Measurements from ENCODE around the gene GSTT2. TPM values are rescaled to one million over a fixed set of nuclear protein-coding genes. Genes with fewer than 3 reads are reported as not detected.
A peak's percentile ranks its signal among the peaks of the same experiment; 100 is the strongest.
"Not testable (repeated sequence)": the region's sequence is repeated elsewhere in the genome, so short reads cannot be mapped to it uniquely, and the experiment has no call there.

GSTT2 gene
- not detected for total RNA-seq

DNA sequence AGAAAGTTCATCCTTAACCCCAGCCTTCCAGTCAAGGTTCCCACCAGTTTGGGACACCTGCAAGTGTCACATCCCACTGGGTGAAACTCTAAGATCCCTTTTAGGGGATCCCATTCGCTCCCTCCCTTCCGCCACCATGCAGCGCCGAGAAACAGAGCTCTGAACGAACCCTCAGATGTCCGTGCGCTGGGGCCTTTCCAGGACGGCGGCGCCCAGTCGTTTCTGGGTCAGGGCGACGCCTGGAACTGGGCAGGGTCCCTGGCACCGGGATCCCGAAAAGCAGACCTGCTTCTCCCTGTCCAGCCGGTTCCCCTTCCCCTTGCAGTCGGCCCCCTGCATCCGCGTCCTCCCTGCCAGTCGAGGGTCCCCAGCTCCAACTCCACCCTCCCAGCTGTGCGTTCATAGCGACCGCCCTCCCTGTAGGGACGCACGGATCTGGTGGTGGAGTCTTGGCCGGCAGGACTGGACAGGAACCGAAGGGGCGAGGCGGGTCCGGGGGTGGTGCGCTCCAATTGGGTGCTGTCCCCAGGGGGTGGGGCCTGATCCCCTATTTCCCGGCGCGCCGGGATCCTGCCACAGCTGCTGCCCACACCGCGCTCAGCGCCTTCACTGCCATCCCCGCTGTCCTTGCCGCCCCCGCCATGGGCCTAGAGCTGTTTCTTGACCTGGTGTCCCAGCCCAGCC lies at the start of gene GSTT2:
Gene GSTT2, plus strand, starts transcription at position 578 of the 684 bp plus-strand sequence.
- H3K9me3 Mint-ChIP-seq (ENCODE audit: low read depth); H3K36me3 Mint-ChIP-seq; H3K27ac Mint-ChIP-seq; CTCF ChIA-PET; DNase-seq; H3K27me3 Mint-ChIP-seq; H3K4me3 Mint-ChIP-seq; H3K4me1 Mint-ChIP-seq: not testable (repeated sequence)
- ATAC-seq: peak; percentile 47

DNA sequence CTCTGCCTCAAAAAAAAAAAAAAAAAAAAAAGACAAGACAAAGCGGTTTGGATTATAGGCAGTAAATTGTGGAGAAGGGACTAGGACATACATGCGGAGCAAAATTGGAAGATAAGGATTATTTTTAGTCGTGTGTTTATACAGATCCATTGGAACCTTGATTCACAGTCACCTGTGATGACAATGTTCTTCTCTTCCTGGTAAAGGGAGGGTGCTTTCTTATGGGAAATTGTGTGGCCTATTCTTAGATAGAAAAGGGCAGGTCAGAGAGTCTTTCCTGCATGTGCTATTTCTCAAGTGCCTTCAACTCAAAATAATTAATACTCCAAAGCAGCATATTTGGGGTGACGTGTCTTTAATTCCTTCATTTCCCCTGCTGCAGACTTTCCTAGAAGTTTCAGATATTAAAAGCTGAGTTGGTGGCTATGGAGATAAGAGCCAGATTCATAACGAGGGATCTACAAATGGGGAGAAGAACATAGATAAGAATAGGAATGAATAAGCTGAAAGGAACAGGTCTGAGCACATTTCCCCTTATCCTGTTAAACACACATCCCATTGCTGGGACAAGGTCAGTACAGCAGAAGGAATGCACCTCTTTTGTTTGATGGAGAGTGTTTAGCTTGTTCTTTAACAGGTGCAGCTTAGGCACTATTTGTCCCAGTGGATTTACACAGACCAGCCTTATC lies 41.5 kb upstream of the GSTT2 start:
- ATAC-seq (no peak), DNase-seq (no peak)
- Mint-ChIP-seq H3K36me3 (no peaks in the 10 kb centered on the region), H3K27ac (no peak overlapping the region), H3K9me3 (ENCODE audit: low read depth) (no peaks in the 10 kb centered on the region), H3K27me3 (peaks cover 3% of the 10 kb centered on the region), H3K4me3 (no peak overlapping the region), H3K4me1 (no peaks in the 10 kb centered on the region)
- CTCF ChIA-PET: no interaction called here

DNA sequence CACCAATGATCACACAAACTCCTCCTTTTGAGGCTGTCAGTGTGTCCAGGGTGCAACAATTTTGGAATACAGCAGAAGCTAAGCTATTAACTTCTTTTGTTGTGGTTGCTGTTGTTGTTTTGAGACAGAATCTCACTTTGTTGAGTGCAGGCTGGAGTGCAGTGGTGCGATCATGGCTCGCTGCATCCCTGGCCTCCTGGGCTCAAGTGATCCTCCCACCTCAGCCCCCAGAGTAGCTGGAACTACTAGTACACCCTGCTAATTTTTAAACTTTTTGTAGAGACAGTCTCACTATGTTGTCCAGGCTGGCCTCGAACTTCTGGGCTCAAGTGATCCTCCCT lies 40.9 kb upstream of the GSTT2 start:
- Mint-ChIP-seq H3K27ac (no peak overlapping the region), H3K4me1 (no peaks in the 10 kb centered on the region), H3K4me3 (no peak overlapping the region), H3K9me3 (ENCODE audit: low read depth) (no peaks in the 10 kb centered on the region), H3K27me3 (peaks cover 3% of the 10 kb centered on the region), H3K36me3 (no peaks in the 10 kb centered on the region)
- CTCF ChIA-PET: no interaction called here
- no peak for DNase-seq
- no peak for ATAC-seq

DNA sequence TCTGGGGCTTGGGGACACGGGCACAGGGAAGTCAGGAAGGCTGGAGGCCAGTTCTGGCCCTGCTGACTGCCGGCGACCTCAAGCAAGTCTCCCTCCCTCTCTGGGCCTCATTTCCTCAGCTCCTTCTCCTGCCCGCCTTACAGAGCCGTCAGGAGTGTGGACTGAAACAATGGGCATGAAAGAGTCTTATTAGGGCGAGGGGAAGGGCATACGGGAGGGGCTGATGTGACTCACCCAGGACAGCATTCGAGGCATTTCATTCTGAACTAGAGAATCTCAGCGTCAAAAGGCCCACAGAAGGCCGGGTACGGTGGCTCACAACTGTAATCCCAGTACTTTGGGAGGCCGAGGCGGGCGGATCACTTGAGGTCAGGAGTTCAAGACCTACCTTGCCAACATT lies 39.8 kb upstream of the GSTT2 start:
- CTCF ChIA-PET; H3K9me3 Mint-ChIP-seq (ENCODE audit: low read depth); H3K4me1 Mint-ChIP-seq; H3K27ac Mint-ChIP-seq; H3K36me3 Mint-ChIP-seq; DNase-seq; H3K27me3 Mint-ChIP-seq; ATAC-seq; H3K4me3 Mint-ChIP-seq: not testable (repeated sequence)

DNA sequence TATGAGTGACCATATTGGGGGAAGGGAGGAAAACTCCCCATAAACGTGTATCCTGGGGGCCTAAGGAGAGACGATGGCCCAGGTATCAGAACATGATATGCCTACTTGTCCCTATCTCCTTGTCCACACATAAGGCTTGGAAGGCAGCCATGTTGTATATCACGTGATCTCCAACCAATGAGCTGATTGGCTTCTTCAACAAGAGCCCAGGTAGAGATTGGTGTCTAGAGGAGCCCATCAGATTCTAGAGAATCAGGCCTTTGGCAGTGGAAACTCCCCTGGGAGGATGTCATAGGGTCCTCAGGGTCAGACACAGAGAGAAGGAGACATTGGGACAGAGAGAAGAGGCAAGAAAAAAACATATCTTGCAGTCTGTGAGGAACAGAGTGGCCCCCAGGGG lies 32.5 kb upstream of the GSTT2 start:
- H3K4me3 Mint-ChIP-seq; H3K4me1 Mint-ChIP-seq; CTCF ChIA-PET; H3K27ac Mint-ChIP-seq; H3K36me3 Mint-ChIP-seq; H3K27me3 Mint-ChIP-seq; DNase-seq; ATAC-seq; H3K9me3 Mint-ChIP-seq (ENCODE audit: low read depth): not testable (repeated sequence)

DNA sequence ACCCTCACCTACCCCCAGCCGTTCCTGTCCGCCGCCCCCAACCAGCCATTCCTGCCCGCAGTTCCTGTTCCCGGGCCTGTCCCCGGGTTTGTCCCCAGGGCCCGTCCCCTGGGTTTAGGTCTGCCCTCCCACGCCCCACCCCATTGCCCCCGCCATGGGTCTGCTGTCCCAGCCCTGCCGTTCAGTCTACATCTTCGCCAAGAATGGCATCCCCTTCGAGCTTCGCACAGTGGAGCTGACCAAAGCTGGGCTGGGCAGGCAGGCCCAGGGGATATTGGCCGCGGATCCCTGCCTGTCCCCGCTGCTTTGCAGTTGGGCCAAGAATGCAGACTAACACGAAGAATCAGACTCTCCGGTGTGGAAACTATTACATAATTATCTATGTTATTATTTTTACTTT lies 30.2 kb upstream of the GSTT2 start:
- H3K4me1 Mint-ChIP-seq; H3K9me3 Mint-ChIP-seq (ENCODE audit: low read depth); H3K36me3 Mint-ChIP-seq; CTCF ChIA-PET; H3K4me3 Mint-ChIP-seq; H3K27ac Mint-ChIP-seq; H3K27me3 Mint-ChIP-seq; ATAC-seq; DNase-seq: not testable (repeated sequence)

DNA sequence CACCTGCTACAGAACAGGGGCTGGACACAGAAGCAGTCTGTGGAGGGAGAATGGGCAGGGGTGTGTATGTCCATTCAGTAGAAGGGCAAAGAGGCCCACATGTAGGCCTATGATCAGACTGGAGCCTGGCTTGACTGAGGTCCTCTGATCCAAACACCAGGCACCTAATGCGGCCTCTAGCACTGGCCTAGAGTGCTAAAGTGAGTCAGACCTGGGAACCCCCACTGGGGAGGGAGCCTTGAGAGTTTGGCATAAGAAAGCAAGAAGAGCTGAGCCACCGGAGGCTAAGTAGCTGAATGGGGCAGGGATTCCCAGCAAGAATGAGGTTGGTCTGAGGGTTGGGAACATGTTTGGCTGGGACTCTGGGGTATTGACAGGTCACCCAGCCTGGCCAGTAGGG lies 28.6 kb upstream of the GSTT2 start:
- ATAC-seq; H3K27me3 Mint-ChIP-seq; CTCF ChIA-PET; H3K36me3 Mint-ChIP-seq; H3K4me3 Mint-ChIP-seq; DNase-seq; H3K4me1 Mint-ChIP-seq; H3K9me3 Mint-ChIP-seq (ENCODE audit: low read depth); H3K27ac Mint-ChIP-seq: not testable (repeated sequence)

DNA sequence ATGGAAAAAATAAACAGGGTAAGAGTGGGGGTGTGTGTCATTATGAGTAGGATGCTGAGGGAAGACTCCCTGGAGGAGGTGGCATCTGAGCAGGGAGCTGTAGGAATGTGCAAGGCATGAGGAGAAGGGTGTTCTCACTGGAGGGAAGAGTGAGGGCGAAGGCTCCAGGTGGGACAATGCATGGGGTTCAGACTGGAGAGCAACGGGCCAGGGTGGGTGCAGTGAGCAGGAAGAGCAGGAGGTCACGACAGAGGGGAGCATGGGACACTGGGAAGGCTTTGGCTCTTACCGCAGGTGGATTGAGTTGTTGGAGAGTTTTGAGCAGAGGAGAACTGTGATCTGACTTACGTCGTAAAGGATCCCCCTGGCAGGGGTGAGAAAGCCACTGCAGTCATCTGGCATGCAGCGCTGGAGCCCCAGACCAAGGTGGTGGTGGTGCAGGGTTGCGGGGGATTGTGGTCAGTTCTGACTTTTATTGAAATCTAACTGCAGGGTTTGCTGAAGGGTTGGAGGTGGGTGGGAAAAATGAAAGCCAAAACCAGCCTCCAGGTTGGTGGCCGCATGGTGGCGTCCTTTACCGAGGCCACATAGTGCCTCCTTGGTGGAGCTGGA lies 27.0 kb upstream of the GSTT2 start:
- H3K9me3 Mint-ChIP-seq (ENCODE audit: low read depth); H3K4me1 Mint-ChIP-seq; H3K27ac Mint-ChIP-seq; H3K36me3 Mint-ChIP-seq; ATAC-seq; H3K4me3 Mint-ChIP-seq; H3K27me3 Mint-ChIP-seq; DNase-seq; CTCF ChIA-PET: not testable (repeated sequence)

DNA sequence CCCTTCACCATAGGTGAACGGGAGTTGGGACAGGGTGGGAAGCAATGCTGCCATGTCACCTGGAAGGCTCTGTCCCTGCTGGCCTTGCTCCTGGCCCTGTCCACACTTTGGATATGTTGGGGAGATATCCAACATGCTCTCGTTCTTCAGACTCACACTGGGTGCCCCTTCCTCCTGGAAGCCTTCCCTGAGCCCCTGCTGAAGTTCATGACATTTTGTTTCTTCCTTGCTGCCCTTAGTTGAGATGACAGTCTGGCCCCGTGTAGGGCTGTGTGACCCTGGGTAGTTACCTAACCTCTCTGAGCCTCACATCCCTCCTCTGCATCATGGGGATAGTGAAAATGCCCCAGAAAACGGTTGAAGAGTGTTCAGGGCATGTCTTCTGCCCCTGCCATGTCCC lies 26.4 kb upstream of the GSTT2 start:
- CTCF ChIA-PET, ATAC-seq, H3K36me3 Mint-ChIP-seq: not testable (repeated sequence)

DNA sequence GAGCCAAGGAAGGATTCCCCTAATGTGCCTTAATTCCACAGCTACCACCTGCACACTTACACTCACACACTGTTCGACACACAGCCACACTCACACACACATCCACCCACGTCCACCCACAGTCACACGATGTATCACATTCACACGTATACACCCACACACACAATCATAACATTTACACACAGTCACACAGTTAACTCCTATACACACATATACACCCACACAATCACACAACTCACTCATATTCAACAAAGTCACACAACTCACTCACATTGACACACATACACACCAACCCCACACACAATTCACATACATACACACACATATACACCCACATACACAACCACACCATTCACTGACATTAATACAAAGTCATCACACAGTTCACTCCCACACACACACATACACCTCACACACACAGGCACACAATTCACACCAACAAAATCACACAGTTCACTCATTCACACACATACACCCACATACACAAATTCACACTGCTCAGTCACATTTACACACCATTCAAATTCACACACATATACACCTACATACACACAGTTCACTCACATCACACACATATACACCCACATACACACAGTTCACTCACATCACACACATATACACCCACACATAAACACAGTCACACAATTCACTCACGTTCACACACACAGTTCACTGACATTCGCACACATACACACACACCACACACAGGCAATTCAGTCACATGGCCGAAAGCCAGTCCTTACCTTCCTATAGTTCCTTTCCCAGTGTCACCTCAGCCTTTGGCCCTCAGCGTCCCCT lies 25.5 kb upstream of the GSTT2 start:
- ATAC-seq; H3K4me3 Mint-ChIP-seq; H3K27me3 Mint-ChIP-seq; H3K27ac Mint-ChIP-seq; CTCF ChIA-PET; H3K4me1 Mint-ChIP-seq; H3K9me3 Mint-ChIP-seq (ENCODE audit: low read depth); H3K36me3 Mint-ChIP-seq; DNase-seq: not testable (repeated sequence)

More for the DNA sequence above, 26.4 kb upstream of the GSTT2 start:
- not testable (repeated sequence) for H3K4me3 Mint-ChIP-seq; H3K27ac Mint-ChIP-seq; H3K9me3 Mint-ChIP-seq (ENCODE audit: low read depth); DNase-seq; H3K27me3 Mint-ChIP-seq; H3K4me1 Mint-ChIP-seq

DNA sequence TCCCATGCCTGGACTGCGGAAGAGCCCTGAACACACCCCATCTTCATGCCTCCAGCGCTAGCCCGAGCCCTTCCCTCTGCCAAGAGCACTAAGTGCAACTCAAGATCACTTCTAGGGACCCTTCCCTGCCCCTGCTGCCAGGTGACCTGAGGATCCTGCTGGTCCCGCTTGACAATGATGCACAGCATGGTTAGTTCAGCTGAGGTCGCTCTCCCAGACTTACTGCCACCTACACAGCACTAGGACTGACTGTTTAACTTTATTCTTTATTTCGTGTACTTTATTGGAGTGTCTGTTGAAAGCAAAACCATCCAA lies 25.0 kb upstream of the GSTT2 start:
- CTCF ChIA-PET, ATAC-seq, H3K27ac Mint-ChIP-seq: not testable (repeated sequence)

DNA sequence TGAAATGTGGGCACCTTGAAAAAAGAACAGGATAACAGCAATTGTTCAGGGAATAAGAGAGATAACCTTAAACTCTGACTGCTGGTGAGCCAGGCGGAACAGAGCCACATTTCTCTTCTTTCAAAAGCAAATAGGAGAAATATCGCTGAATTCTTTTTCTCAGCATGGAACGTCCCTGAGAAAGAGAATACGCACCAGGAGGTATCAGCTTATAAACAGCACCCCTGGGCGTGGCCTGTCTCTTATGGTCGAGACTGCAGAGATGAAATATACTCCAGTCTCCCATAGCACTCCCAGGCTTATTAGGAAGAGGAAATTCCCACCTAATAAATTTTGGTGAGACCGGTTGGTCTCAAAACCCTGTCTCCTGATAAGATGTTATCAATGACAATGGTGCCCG lies 24.0 kb upstream of the GSTT2 start:
- H3K27ac Mint-ChIP-seq; ATAC-seq; H3K4me3 Mint-ChIP-seq; H3K27me3 Mint-ChIP-seq; H3K36me3 Mint-ChIP-seq; H3K4me1 Mint-ChIP-seq; DNase-seq; H3K9me3 Mint-ChIP-seq (ENCODE audit: low read depth): not testable (repeated sequence)
- CTCF ChIA-PET: interaction anchor here (0.6 to 1.3 kb wide), 6 partner anchors 97 to 566 kb away, joined by 3 read pairs; no protein-coding TSS in a partner anchor

More for the DNA sequence above, 25.0 kb upstream of the GSTT2 start:
- H3K9me3 Mint-ChIP-seq (ENCODE audit: low read depth); DNase-seq; H3K4me1 Mint-ChIP-seq; H3K36me3 Mint-ChIP-seq; H3K4me3 Mint-ChIP-seq; H3K27me3 Mint-ChIP-seq: not testable (repeated sequence)

DNA sequence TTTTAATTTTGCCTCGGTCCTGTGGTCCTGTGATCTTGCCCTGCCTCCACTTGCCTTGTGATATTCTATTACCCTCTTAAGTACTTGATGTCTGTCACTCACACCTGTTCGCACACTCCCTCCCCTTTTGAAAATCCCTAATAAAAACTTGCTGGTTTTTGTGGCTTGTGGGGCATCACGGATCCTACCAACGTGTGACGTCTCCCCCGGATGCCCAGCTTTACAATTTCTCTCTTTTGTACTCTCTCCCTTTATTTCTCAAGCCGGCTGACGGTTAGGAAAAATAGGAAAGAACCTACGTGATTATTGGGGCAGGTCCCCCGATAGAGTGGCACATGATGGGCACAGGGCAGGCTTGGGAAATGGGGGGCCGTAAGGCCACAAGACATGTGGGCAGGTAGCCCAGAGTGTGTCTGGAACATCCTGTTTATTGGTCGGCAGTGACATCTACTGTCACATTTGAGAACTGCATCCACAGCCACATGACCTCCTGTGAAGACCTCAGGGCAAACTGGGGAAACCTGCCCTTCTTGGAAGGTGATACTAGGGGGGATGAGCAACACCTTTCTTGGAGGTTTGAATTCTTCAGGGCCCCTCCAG lies 23.5 kb upstream of the GSTT2 start:
- not testable (repeated sequence) for H3K4me3 Mint-ChIP-seq; H3K27ac Mint-ChIP-seq; H3K27me3 Mint-ChIP-seq; H3K4me1 Mint-ChIP-seq; H3K9me3 Mint-ChIP-seq (ENCODE audit: low read depth); H3K36me3 Mint-ChIP-seq
- ATAC-seq (peak; percentile 91), DNase-seq (peak; percentile 87)
- CTCF ChIA-PET: interaction anchor here (0.6 to 1.3 kb wide), 6 partner anchors 96 to 566 kb away, joined by 3 read pairs; no protein-coding TSS in a partner anchor

Data from activated CD8-positive, alpha-beta memory T cell treated with anti-CD3 and anti-CD28 coated beads, Interleukin-2, amount 10 ng/mL, durations not matched to agents 7 days and 5 days (primary cell).